PC-9 (cell line): ENCODE results near the gene MX2. TPM values are rescaled to one million over a fixed set of nuclear protein-coding genes. Genes with fewer than 3 reads are reported as not detected.

Experiments used
- BruUV-seq: library from RNA; stranded (reverse); fragments of 400-500 nt; replicated peaks from 2 replicates; lab custom pipeline; 2021; lab: Mats Ljungman, UMichigan
- CTCF ChIA-PET: fragments of 300-600 bp; sonication (Branson Sonifier 250); formaldehyde crosslinking; loops from one replicate; lab custom pipeline; 2022; ENCODE audit warnings: antibody characterized with exemption; lab: Charles Lee
- POLR2A ChIA-PET: fragments of 300-600 bp; sonication (Branson Sonifier 250); formaldehyde crosslinking; loops from one replicate; lab custom pipeline; 2022; ENCODE audit warnings: antibody characterized with exemption; ENCODE audit not compliant: unreplicated experiment; lab: Charles Lee
- DNase-seq, 2 experiments: peaks; one replicate each; pipeline versions ENCODE4 v3.0.0 to v3.0.0-alpha.2; 2015 to 2022; ENCODE audit warnings: mixed read lengths in 1 of 2
- H2AFZ ChIP-seq: fragments of 200-600 bp; sonication (generic); 2 replicates; pipeline ENCODE4 v1.8.1; 2017; ENCODE audit warnings: antibody characterized with exemption
- H3F3A ChIP-seq: fragments of 200-600 bp; sonication (generic); 2 replicates; pipeline ENCODE4 v1.8.1; 2017; ENCODE audit warnings: antibody characterized with exemption, mild to moderate bottlenecking, low read depth; ENCODE audit not compliant: insufficient read depth
- H3K27ac ChIP-seq: fragments of 200-600 bp; sonication (generic); 2 replicates; pipeline ENCODE4 v1.6.1; 2016; ENCODE audit warnings: mixed run types
- H3K27me3 ChIP-seq: fragments of 200-600 bp; sonication (generic); 2 replicates; pipeline ENCODE4 v1.6.1; 2016; ENCODE audit warnings: low read depth, mixed run types; ENCODE audit not compliant: insufficient read depth
- H3K36me3 ChIP-seq: fragments of 200-600 bp; sonication (generic); 2 replicates; pipeline ENCODE4 v1.6.1; 2016; ENCODE audit warnings: low read depth, mixed run types
- H3K4me1 ChIP-seq: fragments of 200-600 bp; sonication (generic); replicated peaks from 2 replicates; pipeline ENCODE4 v1.6.1; 2016; ENCODE audit warnings: mixed run types; ENCODE audit not compliant: insufficient read depth
- H3K4me2 ChIP-seq: fragments of 200-600 bp; sonication (generic); 2 replicates; pipeline ENCODE4 v1.6.1; 2017; ENCODE audit warnings: mixed run types
- H3K4me3 ChIP-seq: fragments of 200-600 bp; sonication (generic); 2 replicates; pipeline ENCODE4 v1.6.1; 2016; ENCODE audit warnings: mixed run types
- H3K79me2 ChIP-seq: fragments of 200-600 bp; sonication (generic); 2 replicates; pipeline ENCODE4 v1.6.1; 2017; ENCODE audit warnings: low read depth, mixed run types
- H3K9me2 ChIP-seq: fragments of 200-600 bp; sonication (generic); 2 replicates; pipeline ENCODE4 v1.8.1; 2017; ENCODE audit warnings: mild to moderate bottlenecking; ENCODE audit not compliant: insufficient read depth
- H3K9me3 ChIP-seq: fragments of 200-600 bp; sonication (generic); 2 replicates; pipeline ENCODE4 v1.8.1; 2016; ENCODE audit warnings: low read depth; ENCODE audit not compliant: insufficient read depth
- H4K20me1 ChIP-seq: fragments of 200-600 bp; sonication (generic); 2 replicates; pipeline ENCODE4 v1.8.1; 2017; ENCODE audit not compliant: insufficient read depth
- CTCF ChIP-seq: fragments of 200-600 bp; sonication (generic); conservative IDR thresholded peaks from 2 replicates; pipeline ENCODE4 v1.6.1; 2017; ENCODE audit warnings: mixed run types, antibody characterized with exemption, mild to moderate bottlenecking, moderate library complexity
- EZH2 ChIP-seq: fragments of 200-600 bp; sonication (generic); IDR thresholded peaks from 2 replicates; pipeline ENCODE4 v1.8.0; 2017; ENCODE audit warnings: antibody characterized with exemption, low read depth
- intact Hi-C: fragments of 100-400 bp; cut with micrococcal nuclease; formaldehyde crosslinking; loops from one replicate; pipeline ENCODE4 v1.10.0; 2022; ENCODE audit not compliant: unreplicated experiment
- total RNA-seq: library from RNA; stranded (reverse); gene quantifications from 2 replicates; pipeline ENCODE4 v1.2.3, GENCODE V29; 2021

MX2 gene
- total RNA-seq, 1 experiment from 2014 or later, result 2.5 TPM

- Histone ChIP-seq H2AFZ (no peak within 1 kb of the TSS), H3K4me1 (no peaks in the 10 kb centered on the region), H3K4me2 (no peak within 1 kb of the TSS), H3F3A (no peaks in the 10 kb centered on the region), H3K36me3 (no peaks in the 10 kb centered on the region), H4K20me1 (no peaks in the 10 kb centered on the region), H3K79me2 (no peaks in the 10 kb centered on the region), H3K9me3 (no peaks in the 10 kb centered on the region), H3K4me3 (no peak within 1 kb of the TSS), H3K27ac (no peak within 1 kb of the TSS), H3K9me2 (no peaks in the 10 kb centered on the region), H3K27me3 (peaks cover 39% of the 10 kb centered on the region)
- intact Hi-C loops, result no loop called here
- ChIA-PET CTCF (no interaction called here), POLR2A (no interaction called here)
- DNase-seq, result peak in 1 of 2 experiments; percentile 13
- TF ChIP-seq CTCF, result no peak
- TF ChIP-seq EZH2, result no peak
- no TSS peak for BruUV-seq
Observed at GRCh38 chr21:41316200-41317062, 45.4 kb upstream of the MX2 start, which contains the start of gene FAM3B. FAM3B (plus strand) TSS chr21:41316801; CDS start chr21:41316880, 79 bp downstream.

- H3K27me3 ChIP-seq, result peaks cover 39% of the 10 kb centered on the region
- H3K36me3 ChIP-seq, result no peaks in the 10 kb centered on the region
- no peak for DNase-seq
- intact Hi-C loops, result no loop called here
- no peaks in the 10 kb centered on the region for H3K79me2 ChIP-seq
- H3K9me2 ChIP-seq, result no peaks in the 10 kb centered on the region
- no peaks in the 10 kb centered on the region for H3F3A ChIP-seq
- H3K27ac ChIP-seq, result no peak overlapping the region
- H4K20me1 ChIP-seq, result no peaks in the 10 kb centered on the region
- no peaks in the 10 kb centered on the region for H3K9me3 ChIP-seq
- no peak overlapping the region for H2AFZ ChIP-seq
- H3K4me2 ChIP-seq, result no peak overlapping the region
- H3K4me3 ChIP-seq, result no peak overlapping the region
- no TSS peak for BruUV-seq
- POLR2A ChIA-PET, result no interaction called here
- TF ChIP-seq CTCF (no peak), EZH2 (no peak)
- H3K4me1 ChIP-seq, result no peaks in the 10 kb centered on the region
- CTCF ChIA-PET, result no interaction called here
Observed at GRCh38 chr21:41317063-41317392, 44.8 kb upstream of the MX2 start.

- intact Hi-C loops, result no loop called here
- Histone ChIP-seq H3K4me1 (no peaks in the 10 kb centered on the region), H3K36me3 (no peaks in the 10 kb centered on the region), H3F3A (no peaks in the 10 kb centered on the region), H2AFZ (no peak overlapping the region), H3K27ac (no peak overlapping the region), H3K9me2 (no peaks in the 10 kb centered on the region), H3K79me2 (no peaks in the 10 kb centered on the region), H3K4me2 (no peak overlapping the region), H3K9me3 (no peaks in the 10 kb centered on the region), H3K4me3 (no peak overlapping the region), H4K20me1 (no peaks in the 10 kb centered on the region), H3K27me3 (peaks cover 36% of the 10 kb centered on the region)
- BruUV-seq, result no TSS peak
- DNase-seq, result no peak
- CTCF ChIA-PET, result no interaction called here
- POLR2A ChIA-PET, result interaction anchor here (0.7 kb wide), 1 partner anchor 407 kb away, joined by 3 read pairs; no protein-coding TSS in a partner anchor
- TF ChIP-seq CTCF, result no peak
- TF ChIP-seq EZH2, result no peak
Observed at GRCh38 chr21:41317458-41317857, 44.4 kb upstream of the MX2 start.
